DND-41 (cell line): ENCODE measurements around the gene ASPRV1.

Experiments
- ATAC-seq: fragments of 200-7000 bp; cut with Tn5 transposase; 3 replicates; pipeline ENCODE4 v1.9.1; 2021; ENCODE audit warnings: low read depth; ENCODE audit not compliant: insufficient read depth
- DNase-seq: peaks from one replicate; pipeline ENCODE4 v3.0.0-alpha.2; 2020
- H2AFZ ChIP-seq: 2 replicates; pipeline ENCODE4 v1.6.0; 2012; ENCODE audit warnings: low read depth, low read length
- H3K27ac ChIP-seq: 2 replicates; pipeline ENCODE4 v1.5.1; 2012; ENCODE audit warnings: low read length, inconsistent platforms
- H3K27me3 ChIP-seq: fragments of 200-600 bp; sonication (generic); 2 replicates; pipeline ENCODE4 v1.6.0; 2012; ENCODE audit warnings: low read length, mild to moderate bottlenecking, inconsistent platforms; ENCODE audit not compliant: insufficient read depth, poor library complexity
- H3K36me3 ChIP-seq: 2 replicates; pipeline ENCODE4 v1.5.1; 2012; ENCODE audit warnings: low read length, inconsistent platforms; ENCODE audit not compliant: insufficient read depth
- H3K4me1 ChIP-seq: 2 replicates; pipeline ENCODE4 v1.5.1; 2012; ENCODE audit warnings: mild to moderate bottlenecking, low read length; ENCODE audit not compliant: insufficient read depth
- H3K4me2 ChIP-seq: 2 replicates; pipeline ENCODE4 v1.6.0; 2012; ENCODE audit warnings: mild to moderate bottlenecking, moderate library complexity, low read length, inconsistent platforms; ENCODE audit not compliant: insufficient read depth
- H3K4me3 ChIP-seq, 2 experiments: fragments of 200-600 bp in 1 of 2; shearing (Covaris generic) in 1 of 2; 2 replicates each; pipeline ENCODE4 v1.5.1; 2012 to 2016; ENCODE audit warnings: inconsistent platforms in 2 of 2, low read length in 2 of 2, mild to moderate bottlenecking in 2 of 2, low read depth in 1 of 2, moderate library complexity in 1 of 2
- H3K79me2 ChIP-seq: 2 replicates; pipeline ENCODE4 v1.6.0; 2012; ENCODE audit warnings: low read length, inconsistent platforms; ENCODE audit not compliant: insufficient read depth
- H3K9ac ChIP-seq: 2 replicates; pipeline ENCODE4 v1.6.0; 2012; ENCODE audit warnings: low read depth, mild to moderate bottlenecking, inconsistent platforms, low read length, moderate library complexity
- H3K9me3 ChIP-seq: 2 replicates; pipeline ENCODE4 v1.5.1; 2012; ENCODE audit warnings: low read length, moderate library complexity, mild to moderate bottlenecking, inconsistent platforms; ENCODE audit not compliant: insufficient read depth, severe bottlenecking
- H4K20me1 ChIP-seq: 2 replicates; pipeline ENCODE4 v1.6.0; 2012; ENCODE audit warnings: low read length; ENCODE audit not compliant: insufficient read depth
- EZH2 ChIP-seq: IDR thresholded peaks from 3 replicates; pipeline ENCODE4 v1.6.1; 2012; ENCODE audit warnings: borderline replicate concordance, low read depth, mild to moderate bottlenecking, moderate library complexity, low read length, inconsistent platforms; ENCODE audit not compliant: severe bottlenecking
- TF ChIP-seq, protein P1 (sequence below): IDR thresholded peaks from 2 replicates; pipeline ENCODE4 v1.5.1; 2012; ENCODE audit warnings: borderline replicate concordance, low read length, moderate library complexity, mild to moderate bottlenecking; ENCODE audit not compliant: poor library complexity, severe bottlenecking; ENCODE audit errors: extremely low read depth

ASPRV1 gene

DNA sequence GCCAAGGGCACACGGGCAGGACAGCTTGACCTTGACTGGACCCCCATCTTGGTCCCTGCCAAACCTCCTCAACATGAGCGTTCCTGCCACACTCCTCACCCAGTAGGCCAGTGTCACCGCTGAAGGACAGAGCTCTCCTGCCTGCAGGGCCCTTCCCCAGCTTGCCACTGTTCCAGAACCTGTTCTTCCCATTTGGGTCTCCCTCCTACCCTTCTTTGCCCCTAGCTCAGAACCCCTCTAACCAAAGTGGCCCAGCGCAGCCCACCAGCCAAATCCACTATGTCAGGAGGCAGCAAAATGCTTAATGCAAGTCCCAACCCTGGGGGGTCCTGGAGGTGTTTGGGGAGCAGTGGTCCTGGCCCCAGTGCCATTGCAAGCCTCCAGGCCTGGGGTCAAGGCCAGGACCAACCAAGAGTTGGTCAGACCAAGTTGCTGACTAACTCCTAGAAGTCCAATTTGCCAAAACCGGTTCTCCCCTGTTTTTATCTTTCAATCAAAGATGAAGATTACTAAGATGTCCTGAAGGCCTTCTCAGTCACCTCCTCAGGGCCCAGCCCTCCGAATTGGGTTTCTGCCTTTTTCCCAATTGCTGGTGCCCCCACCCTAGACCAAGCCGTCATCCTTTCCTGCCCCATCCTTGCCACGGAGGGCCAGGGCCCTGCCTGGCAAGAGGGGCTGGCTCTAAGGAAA, 4.5 kb upstream of the ASPRV1 start:
- H3K79me2 ChIP-seq: no peaks in the 10 kb centered on the region

DNA sequence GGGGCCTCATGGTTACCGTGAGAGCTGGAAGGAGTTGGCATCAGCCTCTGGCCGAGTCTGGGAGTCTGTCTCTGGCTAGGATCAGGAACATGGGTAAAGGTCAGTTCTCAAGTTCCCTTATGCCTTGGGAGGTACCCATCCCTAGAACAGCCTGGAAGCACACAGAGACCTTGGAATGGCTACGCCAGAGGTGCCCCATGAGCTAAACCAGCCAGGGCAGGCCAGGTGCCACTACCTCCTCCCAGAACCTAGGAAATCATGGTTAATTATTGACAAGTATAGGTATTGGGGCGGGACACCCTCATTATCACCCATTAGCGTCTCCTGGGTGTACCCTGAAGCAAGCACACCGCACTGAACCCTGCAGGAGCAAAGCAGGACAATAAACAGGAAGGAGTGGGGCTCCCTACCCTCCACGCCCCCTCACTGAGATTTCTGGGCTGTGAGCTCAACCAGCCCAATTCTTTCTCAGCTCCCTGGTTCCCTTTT, 3.0 kb upstream of the ASPRV1 start:
- Histone ChIP-seq H3K79me2 (no peaks in the 10 kb centered on the region), H4K20me1 (no peaks in the 10 kb centered on the region), H3K4me1 (no peaks in the 10 kb centered on the region), H2AFZ (no peak overlapping the region), H3K27me3 (no peaks in the 10 kb centered on the region), H3K36me3 (no peaks in the 10 kb centered on the region), H3K4me3 (no peak overlapping the region), H3K9me3 (no peaks in the 10 kb centered on the region), H3K4me2 (no peak overlapping the region), H3K27ac (no peak overlapping the region), H3K9ac (no peak overlapping the region)
- TF ChIP-seq EZH2: no peak
- TF ChIP-seq, protein P1, sequence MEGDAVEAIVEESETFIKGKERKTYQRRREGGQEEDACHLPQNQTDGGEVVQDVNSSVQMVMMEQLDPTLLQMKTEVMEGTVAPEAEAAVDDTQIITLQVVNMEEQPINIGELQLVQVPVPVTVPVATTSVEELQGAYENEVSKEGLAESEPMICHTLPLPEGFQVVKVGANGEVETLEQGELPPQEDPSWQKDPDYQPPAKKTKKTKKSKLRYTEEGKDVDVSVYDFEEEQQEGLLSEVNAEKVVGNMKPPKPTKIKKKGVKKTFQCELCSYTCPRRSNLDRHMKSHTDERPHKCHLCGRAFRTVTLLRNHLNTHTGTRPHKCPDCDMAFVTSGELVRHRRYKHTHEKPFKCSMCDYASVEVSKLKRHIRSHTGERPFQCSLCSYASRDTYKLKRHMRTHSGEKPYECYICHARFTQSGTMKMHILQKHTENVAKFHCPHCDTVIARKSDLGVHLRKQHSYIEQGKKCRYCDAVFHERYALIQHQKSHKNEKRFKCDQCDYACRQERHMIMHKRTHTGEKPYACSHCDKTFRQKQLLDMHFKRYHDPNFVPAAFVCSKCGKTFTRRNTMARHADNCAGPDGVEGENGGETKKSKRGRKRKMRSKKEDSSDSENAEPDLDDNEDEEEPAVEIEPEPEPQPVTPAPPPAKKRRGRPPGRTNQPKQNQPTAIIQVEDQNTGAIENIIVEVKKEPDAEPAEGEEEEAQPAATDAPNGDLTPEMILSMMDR: no peak
- DNase-seq (no peak), ATAC-seq (no peak)

More for the DNA sequence above, 4.5 kb upstream of the ASPRV1 start:
- H3K4me2 ChIP-seq: no peak overlapping the region
- no peak overlapping the region for H2AFZ ChIP-seq
- no peaks in the 10 kb centered on the region for H4K20me1 ChIP-seq
- H3K9ac ChIP-seq: no peak overlapping the region
- H3K27ac ChIP-seq: no peak overlapping the region
- no peaks in the 10 kb centered on the region for H3K9me3 ChIP-seq
- no peaks in the 10 kb centered on the region for H3K27me3 ChIP-seq
- no peak overlapping the region for H3K4me3 ChIP-seq
- DNase-seq: no peak
- ATAC-seq: no peak
- TF ChIP-seq, protein P1: no peak
- TF ChIP-seq EZH2: no peak
- H3K4me1 ChIP-seq: no peaks in the 10 kb centered on the region
- no peaks in the 10 kb centered on the region for H3K36me3 ChIP-seq

DNA sequence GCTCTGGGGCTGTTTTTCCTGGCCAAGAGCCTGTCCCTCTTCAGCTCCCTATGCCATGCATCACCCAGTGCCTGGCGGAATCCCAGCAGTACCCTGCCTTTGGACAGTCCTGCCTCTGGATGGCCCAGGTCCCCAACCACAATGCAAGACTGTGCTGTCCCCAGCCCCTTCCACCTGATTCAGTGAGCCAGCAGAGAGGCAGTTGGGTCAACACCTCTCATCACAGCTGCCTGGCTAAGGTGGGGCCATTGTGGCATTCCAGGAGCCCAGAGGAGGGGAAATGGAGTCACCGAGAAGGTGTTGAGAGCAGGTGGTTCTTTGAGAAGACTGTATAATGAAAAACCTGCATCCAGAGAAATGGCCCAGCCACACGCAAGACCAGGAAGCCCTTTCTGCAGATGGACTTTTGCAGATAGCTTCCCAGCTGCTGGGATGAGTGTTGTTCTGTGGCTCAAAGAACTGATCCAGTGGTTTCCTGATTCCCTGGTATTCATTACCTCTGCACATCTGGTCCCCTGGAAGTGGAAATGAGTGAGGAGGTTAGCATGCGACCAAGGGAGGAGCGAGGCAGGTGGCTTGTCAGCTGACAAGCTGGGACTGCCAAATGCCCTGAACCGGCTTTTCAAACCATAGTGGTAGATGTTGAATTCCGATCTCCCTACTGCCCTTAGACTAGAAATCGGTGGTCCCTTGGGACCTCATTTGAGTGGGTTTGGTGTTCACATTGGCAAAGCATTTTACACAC, 1.7 kb upstream of the ASPRV1 start:
- H3K4me2 ChIP-seq: no peak overlapping the region
- no peaks in the 10 kb centered on the region for H3K36me3 ChIP-seq
- H3K79me2 ChIP-seq: no peaks in the 10 kb centered on the region
- H3K4me3 ChIP-seq: no peak overlapping the region
- no peak overlapping the region for H3K27ac ChIP-seq
- ATAC-seq (no peak), DNase-seq (no peak)
- peaks cover 9% of the 10 kb centered on the region for H3K4me1 ChIP-seq
- H2AFZ ChIP-seq: no peak overlapping the region
- no peaks in the 10 kb centered on the region for H4K20me1 ChIP-seq
- no peaks in the 10 kb centered on the region for H3K27me3 ChIP-seq
- no peaks in the 10 kb centered on the region for H3K9me3 ChIP-seq
- H3K9ac ChIP-seq: no peak overlapping the region
- no peak for TF ChIP-seq EZH2
- TF ChIP-seq, protein P1: no peak
